SK-N-SH treated with all-trans-retinoic acid at 6 μM for 48 hours (cell line): ENCODE measurements around the gene APOL2.

Source experiments
- ARNTL ChIP-seq: fragments of 450-650 bp; formaldehyde crosslinking; IDR thresholded peaks from 2 replicates; pipeline ENCODE4 v1.5.0; 2020; ENCODE audit warnings: low read depth, mild to moderate bottlenecking, moderate library complexity, borderline replicate concordance
- BACH2 ChIP-seq: fragments of 250-450 bp; sonication (Bioruptor Pico); IDR thresholded peaks from 2 replicates; pipeline ENCODE4 v1.9.0; 2021; ENCODE audit warnings: mild to moderate bottlenecking, borderline replicate concordance
- GLIS3 ChIP-seq: fragments of 250-450 bp; sonication (Bioruptor Pico); IDR thresholded peaks from 2 replicates; pipeline ENCODE4 v1.5.0; 2020; ENCODE audit warnings: mild to moderate bottlenecking, moderate library complexity
- ZFP3 ChIP-seq: fragments of 250-450 bp; sonication (Bioruptor Pico); IDR thresholded peaks from 2 replicates; pipeline ENCODE4 v1.5.0; 2020; ENCODE audit warnings: mild to moderate bottlenecking, moderate library complexity
- TF ChIP-seq, protein P1 (sequence below): fragments of 250-450 bp; sonication (Bioruptor Pico); IDR thresholded peaks from 2 replicates; pipeline ENCODE4 v1.8.0; 2020; ENCODE audit warnings: mild to moderate bottlenecking, moderate library complexity, borderline replicate concordance

DNA sequence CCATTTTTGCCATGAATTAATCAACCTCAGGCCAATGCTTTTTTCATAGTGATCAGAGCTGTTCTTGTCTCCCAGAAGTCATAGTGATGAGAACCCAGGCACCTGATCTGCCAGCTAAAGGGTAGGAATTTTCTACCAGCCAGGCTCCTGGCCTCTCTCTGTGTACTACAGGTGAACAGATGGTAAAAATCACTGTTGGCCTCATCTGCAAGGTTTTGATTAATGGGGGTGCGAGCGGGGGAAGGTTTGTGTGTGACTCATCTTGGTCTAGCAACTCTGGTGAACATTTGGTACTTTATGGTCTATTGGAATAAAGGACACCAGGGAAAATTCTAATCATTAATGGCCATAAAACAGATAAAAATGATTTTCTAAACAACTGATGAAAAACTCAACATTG lies 23.3 kb downstream of the APOL2 start:
- no peak for TF ChIP-seq BACH2 (CRISPR knock-in tag)
- no peak for TF ChIP-seq ZFP3 (CRISPR knock-in tag)
- TF ChIP-seq, protein P1, sequence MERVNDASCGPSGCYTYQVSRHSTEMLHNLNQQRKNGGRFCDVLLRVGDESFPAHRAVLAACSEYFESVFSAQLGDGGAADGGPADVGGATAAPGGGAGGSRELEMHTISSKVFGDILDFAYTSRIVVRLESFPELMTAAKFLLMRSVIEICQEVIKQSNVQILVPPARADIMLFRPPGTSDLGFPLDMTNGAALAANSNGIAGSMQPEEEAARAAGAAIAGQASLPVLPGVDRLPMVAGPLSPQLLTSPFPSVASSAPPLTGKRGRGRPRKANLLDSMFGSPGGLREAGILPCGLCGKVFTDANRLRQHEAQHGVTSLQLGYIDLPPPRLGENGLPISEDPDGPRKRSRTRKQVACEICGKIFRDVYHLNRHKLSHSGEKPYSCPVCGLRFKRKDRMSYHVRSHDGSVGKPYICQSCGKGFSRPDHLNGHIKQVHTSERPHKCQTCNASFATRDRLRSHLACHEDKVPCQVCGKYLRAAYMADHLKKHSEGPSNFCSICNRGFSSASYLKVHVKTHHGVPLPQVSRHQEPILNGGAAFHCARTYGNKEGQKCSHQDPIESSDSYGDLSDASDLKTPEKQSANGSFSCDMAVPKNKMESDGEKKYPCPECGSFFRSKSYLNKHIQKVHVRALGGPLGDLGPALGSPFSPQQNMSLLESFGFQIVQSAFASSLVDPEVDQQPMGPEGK (CRISPR knock-in tag), result no peak
- no peak for TF ChIP-seq GLIS3
- no peak for TF ChIP-seq ARNTL
